ENCODE data around the gene CIAO1. TPM values are rescaled to one million over a fixed set of nuclear protein-coding genes. Genes with fewer than 3 reads are reported as not detected.
A peak's percentile ranks its signal among the peaks of the same experiment; 100 is the strongest.
"Not testable (repeated sequence)": the region's sequence is repeated elsewhere in the genome, so short reads cannot be mapped to it uniquely, and the experiment has no call there.

Gene CIAO1
- total RNA-seq, 3 donors from 2014 or later: 57.5 to 67.1 (median 60.6) TPM

DNA sequence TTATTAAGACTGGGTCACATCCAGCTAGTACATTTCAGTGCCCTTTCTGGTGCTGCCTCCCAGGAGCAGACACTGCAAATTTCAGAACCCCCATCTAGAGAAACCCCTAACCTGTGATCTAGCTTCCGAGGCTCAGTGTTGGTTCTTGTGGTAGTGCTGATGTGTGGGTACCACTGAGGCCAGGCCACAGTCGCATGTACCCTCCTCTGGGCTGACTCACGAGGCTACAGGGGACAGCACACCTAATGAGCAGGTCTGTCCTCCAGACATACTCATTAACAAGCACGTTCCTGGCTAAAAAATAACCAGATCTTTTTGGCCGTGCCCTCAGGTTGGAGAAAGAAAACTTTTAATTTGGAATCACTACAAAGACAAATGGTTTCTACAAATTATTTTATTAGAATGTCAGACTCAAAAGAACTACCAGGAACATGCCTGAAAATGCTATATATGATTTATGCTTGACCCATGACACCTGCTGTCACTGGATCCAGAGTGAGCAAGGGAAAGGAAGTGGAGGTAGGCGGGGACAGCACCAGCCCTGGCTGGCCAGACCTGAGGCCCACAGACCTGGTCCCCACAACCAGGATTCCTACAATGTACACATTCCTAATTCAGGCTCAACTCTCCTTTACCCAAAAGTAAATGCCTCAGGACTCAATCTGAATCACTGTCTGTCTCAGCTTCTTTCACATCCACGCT is 8.5 kb downstream of the CIAO1 start:
- Histone ChIP-seq H3K36me3 (ENCODE audit: low read depth) (peaks cover 14% of the 10 kb centered on the region), H3K9me3 (no peaks in the 10 kb centered on the region), H3K4me3 (no peak overlapping the region), H3K4me1 (ENCODE audit: low read depth) (no peaks in the 10 kb centered on the region)
- DNase-seq (no peak), ATAC-seq (peak; percentile 25)
- TF ChIP-seq, protein P1, sequence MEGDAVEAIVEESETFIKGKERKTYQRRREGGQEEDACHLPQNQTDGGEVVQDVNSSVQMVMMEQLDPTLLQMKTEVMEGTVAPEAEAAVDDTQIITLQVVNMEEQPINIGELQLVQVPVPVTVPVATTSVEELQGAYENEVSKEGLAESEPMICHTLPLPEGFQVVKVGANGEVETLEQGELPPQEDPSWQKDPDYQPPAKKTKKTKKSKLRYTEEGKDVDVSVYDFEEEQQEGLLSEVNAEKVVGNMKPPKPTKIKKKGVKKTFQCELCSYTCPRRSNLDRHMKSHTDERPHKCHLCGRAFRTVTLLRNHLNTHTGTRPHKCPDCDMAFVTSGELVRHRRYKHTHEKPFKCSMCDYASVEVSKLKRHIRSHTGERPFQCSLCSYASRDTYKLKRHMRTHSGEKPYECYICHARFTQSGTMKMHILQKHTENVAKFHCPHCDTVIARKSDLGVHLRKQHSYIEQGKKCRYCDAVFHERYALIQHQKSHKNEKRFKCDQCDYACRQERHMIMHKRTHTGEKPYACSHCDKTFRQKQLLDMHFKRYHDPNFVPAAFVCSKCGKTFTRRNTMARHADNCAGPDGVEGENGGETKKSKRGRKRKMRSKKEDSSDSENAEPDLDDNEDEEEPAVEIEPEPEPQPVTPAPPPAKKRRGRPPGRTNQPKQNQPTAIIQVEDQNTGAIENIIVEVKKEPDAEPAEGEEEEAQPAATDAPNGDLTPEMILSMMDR (IDR thresholded peaks at IDR 0.05): no peak
- intact Hi-C loops (cut with DNase I, micrococcal nuclease): no loop called here

DNA sequence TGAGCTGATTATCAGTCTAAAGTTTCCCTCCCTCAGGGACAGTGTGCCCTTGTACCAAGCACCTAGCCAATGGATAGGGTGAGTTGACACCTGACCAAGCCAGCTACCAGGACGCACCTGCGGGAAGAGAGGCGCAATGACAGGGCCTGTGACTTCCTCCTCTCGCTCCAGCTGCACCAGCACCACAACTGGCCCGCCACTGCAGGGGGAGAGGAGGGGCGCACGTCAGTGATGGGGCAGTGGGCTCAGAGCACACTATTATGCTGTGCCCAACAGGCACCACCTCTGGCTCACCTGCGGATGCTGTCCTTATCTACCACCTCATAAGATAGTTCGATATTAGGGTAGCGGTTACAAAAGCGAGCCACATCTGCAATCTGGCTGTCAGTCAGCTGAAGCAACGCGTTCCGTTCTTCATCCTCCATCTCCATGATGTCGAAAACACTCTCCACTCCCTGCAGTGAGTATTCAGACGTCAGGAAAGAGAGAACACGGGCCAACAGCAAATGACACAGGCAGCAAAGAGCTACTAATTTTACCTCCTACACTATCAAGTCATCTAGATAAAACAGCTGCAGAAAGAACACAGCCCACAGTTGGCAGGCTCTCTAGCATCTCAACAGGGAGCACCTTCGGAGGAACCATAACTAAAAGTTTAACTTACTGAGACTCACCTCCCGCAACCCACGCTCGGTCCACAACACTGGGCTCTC is 10.9 kb downstream of the CIAO1 start:
- intact Hi-C loops (cut with DNase I, micrococcal nuclease): no loop called here
- H3K4me1 ChIP-seq (ENCODE audit: low read depth): no peaks in the 10 kb centered on the region
- peaks cover 14% of the 10 kb centered on the region for H3K36me3 ChIP-seq (ENCODE audit: low read depth)

DNA sequence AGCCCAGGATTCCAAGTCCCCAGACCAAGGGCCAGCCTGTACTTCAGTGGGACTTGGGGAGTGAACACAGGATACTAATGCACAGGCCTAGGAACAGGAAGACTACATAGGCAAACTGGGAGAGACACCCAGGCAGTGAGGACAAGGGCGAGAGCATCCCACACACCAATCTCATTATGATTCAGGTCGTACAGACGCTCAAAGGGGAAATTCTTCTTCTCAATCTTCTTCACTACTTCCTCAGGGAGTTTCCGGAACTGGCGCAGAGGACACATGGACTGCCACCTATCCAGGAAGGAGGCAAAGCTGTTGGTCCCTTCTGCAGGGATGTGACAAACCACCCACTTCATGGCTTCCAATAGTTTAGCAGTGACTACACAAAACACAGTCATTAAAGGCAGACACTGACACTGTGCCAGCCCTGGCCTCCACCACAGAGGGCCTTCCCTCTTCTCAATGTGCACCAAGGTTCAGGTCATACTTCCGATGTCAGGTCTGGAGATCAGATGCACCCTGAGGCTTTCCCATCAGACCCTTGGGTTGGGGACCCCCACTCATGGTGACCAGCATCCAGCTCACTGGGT is 21.3 kb downstream of the CIAO1 start:
- DNase-seq (no peak), ATAC-seq (no peak)
- Histone ChIP-seq H3K9me3 (no peaks in the 10 kb centered on the region), H3K4me1 (ENCODE audit: low read depth) (no peaks in the 10 kb centered on the region), H3K36me3 (ENCODE audit: low read depth) (peaks cover 18% of the 10 kb centered on the region), H3K4me3 (no peak overlapping the region)
- intact Hi-C loops (cut with DNase I, micrococcal nuclease): no loop called here
- TF ChIP-seq, protein P1 (IDR thresholded peaks at IDR 0.05): no peak

More for the DNA sequence above, 10.9 kb downstream of the CIAO1 start:
- DNase-seq (no peak), ATAC-seq (no peak)
- H3K4me3 ChIP-seq: no peak overlapping the region
- TF ChIP-seq, protein P1 (IDR thresholded peaks at IDR 0.05): no peak
- no peaks in the 10 kb centered on the region for H3K9me3 ChIP-seq

DNA sequence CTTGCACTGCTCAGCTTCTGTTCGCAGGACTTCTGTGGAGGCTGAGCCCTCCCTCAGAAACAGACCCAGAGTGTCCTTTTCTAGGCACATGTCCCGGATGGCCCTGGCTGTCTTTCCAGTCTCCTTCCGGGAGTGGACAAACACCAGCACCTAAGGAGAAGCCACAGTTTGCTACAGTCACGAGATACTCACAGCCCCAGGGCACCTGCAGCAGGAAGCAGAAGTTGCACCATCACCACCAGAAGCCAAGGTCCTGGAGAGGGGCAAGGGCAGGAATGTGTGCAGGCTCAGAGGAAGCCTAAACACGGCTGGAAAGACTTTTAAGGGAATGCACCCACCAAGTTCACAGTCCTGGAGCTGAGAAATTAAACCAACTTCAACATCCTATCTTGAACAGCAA is 25.7 kb downstream of the CIAO1 start:
- intact Hi-C loops (cut with DNase I, micrococcal nuclease): no loop called here
- no peak overlapping the region for H3K4me3 ChIP-seq
- no peak for ATAC-seq
- DNase-seq: no peak
- TF ChIP-seq, protein P1 (IDR thresholded peaks at IDR 0.05): no peak
- H3K36me3 ChIP-seq (ENCODE audit: low read depth): peaks cover 17% of the 10 kb centered on the region
- H3K9me3 ChIP-seq: no peaks in the 10 kb centered on the region
- no peaks in the 10 kb centered on the region for H3K4me1 ChIP-seq (ENCODE audit: low read depth)

DNA sequence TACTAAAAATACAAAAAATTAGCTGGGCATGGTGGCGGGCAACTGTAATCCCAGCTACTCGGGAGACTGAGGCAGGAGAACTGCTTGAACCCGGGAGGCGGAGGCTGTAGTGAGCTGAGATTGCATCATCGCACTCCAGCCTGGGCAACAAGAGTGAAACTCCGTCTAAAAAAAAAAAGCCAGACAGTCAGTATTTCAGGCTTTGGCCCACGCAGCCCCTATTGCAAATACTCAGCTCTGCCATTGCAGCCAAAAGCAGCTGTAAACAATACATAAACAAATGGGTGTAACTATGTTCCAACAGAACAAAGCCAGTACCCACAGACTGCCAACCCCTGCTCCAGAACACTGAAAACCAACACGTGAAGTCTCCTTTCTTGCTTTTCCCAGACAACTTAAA is 28.2 kb downstream of the CIAO1 start:
- DNase-seq; ATAC-seq; H3K4me1 ChIP-seq (ENCODE audit: low read depth); H3K4me3 ChIP-seq; H3K9me3 ChIP-seq; intact Hi-C loops (cut with DNase I, micrococcal nuclease): not testable (repeated sequence)
- peaks cover 29% of the 10 kb centered on the region for H3K36me3 ChIP-seq (ENCODE audit: low read depth)

DNA sequence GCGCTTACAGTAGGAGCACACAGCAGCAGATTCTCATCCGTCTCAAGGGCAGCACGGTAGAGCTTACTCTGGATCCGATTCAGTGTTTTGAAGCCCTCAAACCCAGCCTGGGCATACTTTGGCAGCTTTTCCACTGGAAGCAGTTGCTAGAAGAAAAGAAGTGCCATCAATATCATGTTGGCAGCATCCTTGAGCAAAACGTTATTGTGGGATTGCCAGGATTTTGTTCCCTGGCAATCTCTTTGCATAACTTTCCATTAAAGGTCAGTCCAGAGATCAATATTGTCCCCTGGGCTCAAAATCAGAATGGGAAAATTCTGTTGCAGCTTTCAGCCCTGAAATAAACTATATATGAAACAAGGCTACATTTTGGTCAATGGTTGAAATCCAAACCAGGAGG is 30.9 kb downstream of the CIAO1 start:
- TF ChIP-seq, protein P1 (IDR thresholded peaks at IDR 0.05): no peak
- Histone ChIP-seq H3K36me3 (ENCODE audit: low read depth) (peaks cover 25% of the 10 kb centered on the region), H3K4me3 (no peak overlapping the region), H3K4me1 (ENCODE audit: low read depth) (no peaks in the 10 kb centered on the region), H3K9me3 (no peaks in the 10 kb centered on the region)
- intact Hi-C loops (cut with DNase I, micrococcal nuclease): no loop called here
- no peak for DNase-seq
- ATAC-seq: no peak
